ENCODE data around the gene WDFY3.

The WDFY3 gene

GRCh38 chr4:84905646-84906045 is 60.8 kb downstream of the WDFY3 start:
- no peak overlapping the region for H3K4me3 ChIP-seq (ENCODE audit: low read length)
- no peak for TF ChIP-seq ZNF274 (IDR thresholded peaks at IDR 0.05; ENCODE audit: low read depth, low read length)

- no peak for TF ChIP-seq ZNF274 (IDR thresholded peaks at IDR 0.05; ENCODE audit: low read depth, low read length)
- H3K4me3 ChIP-seq (ENCODE audit: low read length) = no peak overlapping the region
Observed at GRCh38 chr4:84901740-84902281, 64.7 kb downstream of the WDFY3 start.

DNA sequence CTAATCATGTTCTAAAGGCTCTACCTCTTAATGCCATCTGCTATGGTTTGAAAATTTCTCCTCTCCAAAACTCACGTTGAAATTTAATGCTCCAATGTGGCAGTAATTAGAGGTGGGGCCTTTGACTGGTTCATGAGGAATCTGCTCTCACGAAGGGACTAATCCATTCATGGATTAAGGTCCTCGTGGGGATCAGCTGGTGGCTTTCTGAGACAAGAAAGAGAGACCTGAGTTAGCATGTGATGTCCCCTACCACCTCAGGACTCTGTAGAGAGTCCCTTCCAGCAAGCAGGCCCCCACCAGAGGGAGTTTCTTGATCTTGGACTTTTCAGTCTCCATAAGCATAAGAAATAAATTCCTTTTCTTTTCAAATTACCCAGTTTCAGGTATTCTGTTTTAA is 65.3 kb downstream of the WDFY3 start:
- no peak for TF ChIP-seq ZNF274 (IDR thresholded peaks at IDR 0.05; ENCODE audit: low read depth, low read length)
- H3K4me3 ChIP-seq (ENCODE audit: low read length) = no peak overlapping the region

- TF ChIP-seq ZNF274 (IDR thresholded peaks at IDR 0.05; ENCODE audit: low read depth, low read length) = no peak
- no peak overlapping the region for H3K4me3 ChIP-seq (ENCODE audit: low read length)
Observed at GRCh38 chr4:84899616-84900015, 66.9 kb downstream of the WDFY3 start.

DNA sequence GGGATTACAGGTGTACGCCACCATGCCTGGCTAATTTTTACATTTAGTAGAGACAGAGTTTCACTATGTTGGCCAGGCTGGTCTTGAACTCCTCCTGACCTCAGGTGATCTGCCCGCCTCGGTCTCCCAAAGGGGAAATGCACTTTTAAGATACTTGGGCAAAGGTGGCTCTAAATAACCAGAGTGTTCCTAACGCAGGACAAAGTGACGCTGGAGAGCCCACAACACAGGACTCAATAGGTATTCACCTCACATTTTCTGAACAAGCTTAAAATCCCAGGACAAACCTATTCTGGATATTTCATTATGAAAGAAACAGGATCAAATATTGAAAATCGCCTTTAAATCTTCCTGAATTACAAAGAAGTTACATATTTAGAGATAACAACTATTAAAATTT is 69.0 kb downstream of the WDFY3 start:
- TF ChIP-seq ZNF274 (IDR thresholded peaks at IDR 0.05; ENCODE audit: low read depth, low read length) = no peak
- no peak overlapping the region for H3K4me3 ChIP-seq (ENCODE audit: low read length)

- TF ChIP-seq ZNF274 (IDR thresholded peaks at IDR 0.05; ENCODE audit: low read depth, low read length) = no peak
- no peak overlapping the region for H3K4me3 ChIP-seq (ENCODE audit: low read length)
Observed at GRCh38 chr4:84895283-84895682, 71.2 kb downstream of the WDFY3 start.

- TF ChIP-seq ZNF274 (IDR thresholded peaks at IDR 0.05; ENCODE audit: low read depth, low read length) = no peak
Observed at GRCh38 chr4:84894621-84895020, 71.9 kb downstream of the WDFY3 start.

GRCh38 chr4:84892950-84893349 is 73.5 kb downstream of the WDFY3 start:
- H3K4me3 ChIP-seq (ENCODE audit: low read length) = no peak overlapping the region
- TF ChIP-seq ZNF274 (IDR thresholded peaks at IDR 0.05; ENCODE audit: low read depth, low read length) = no peak

More at GRCh38 chr4:84894621-84895020, 71.9 kb downstream of the WDFY3 start:
- H3K4me3 ChIP-seq (ENCODE audit: low read length) = no peak overlapping the region

- H3K4me3 ChIP-seq (ENCODE audit: low read length) = no peak overlapping the region
- no peak for TF ChIP-seq ZNF274 (IDR thresholded peaks at IDR 0.05; ENCODE audit: low read depth, low read length)
Observed at GRCh38 chr4:84887824-84888223, 78.7 kb downstream of the WDFY3 start.

- TF ChIP-seq ZNF274 (IDR thresholded peaks at IDR 0.05; ENCODE audit: low read depth, low read length) = no peak
Observed at GRCh38 chr4:84879651-84880200, 86.8 kb downstream of the WDFY3 start.

DNA sequence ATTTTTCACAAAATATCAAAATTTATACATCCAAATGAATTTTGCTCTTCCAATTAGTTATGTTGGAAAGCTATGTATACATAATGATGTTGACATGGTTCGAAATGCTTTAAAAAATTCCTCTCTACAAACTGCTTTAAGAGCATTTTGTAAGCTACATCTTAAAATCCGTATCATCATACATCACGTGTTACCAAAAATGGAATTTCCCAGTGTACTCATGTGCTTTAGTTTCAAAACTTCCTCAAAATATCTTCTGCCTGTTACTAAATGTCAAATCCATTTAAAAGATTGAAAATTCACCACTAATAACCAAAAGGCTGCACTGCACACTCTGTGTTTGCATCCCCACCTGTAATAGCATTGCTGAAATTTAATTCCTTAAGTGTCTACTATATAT is 87.9 kb downstream of the WDFY3 start:
- H3K4me3 ChIP-seq (ENCODE audit: low read length) = no peak overlapping the region
- no peak for TF ChIP-seq ZNF274 (IDR thresholded peaks at IDR 0.05; ENCODE audit: low read depth, low read length)

More at GRCh38 chr4:84879651-84880200, 86.8 kb downstream of the WDFY3 start:
- no peak overlapping the region for H3K4me3 ChIP-seq (ENCODE audit: low read length)

GRCh38 chr4:84878090-84878489 is 88.4 kb downstream of the WDFY3 start:
- no peak overlapping the region for H3K4me3 ChIP-seq (ENCODE audit: low read length)
- no peak for TF ChIP-seq ZNF274 (IDR thresholded peaks at IDR 0.05; ENCODE audit: low read depth, low read length)

GRCh38 chr4:84877051-84877833 is 89.2 kb downstream of the WDFY3 start:
- H3K4me3 ChIP-seq (ENCODE audit: low read length) = no peak overlapping the region
- no peak for TF ChIP-seq ZNF274 (IDR thresholded peaks at IDR 0.05; ENCODE audit: low read depth, low read length)

DNA sequence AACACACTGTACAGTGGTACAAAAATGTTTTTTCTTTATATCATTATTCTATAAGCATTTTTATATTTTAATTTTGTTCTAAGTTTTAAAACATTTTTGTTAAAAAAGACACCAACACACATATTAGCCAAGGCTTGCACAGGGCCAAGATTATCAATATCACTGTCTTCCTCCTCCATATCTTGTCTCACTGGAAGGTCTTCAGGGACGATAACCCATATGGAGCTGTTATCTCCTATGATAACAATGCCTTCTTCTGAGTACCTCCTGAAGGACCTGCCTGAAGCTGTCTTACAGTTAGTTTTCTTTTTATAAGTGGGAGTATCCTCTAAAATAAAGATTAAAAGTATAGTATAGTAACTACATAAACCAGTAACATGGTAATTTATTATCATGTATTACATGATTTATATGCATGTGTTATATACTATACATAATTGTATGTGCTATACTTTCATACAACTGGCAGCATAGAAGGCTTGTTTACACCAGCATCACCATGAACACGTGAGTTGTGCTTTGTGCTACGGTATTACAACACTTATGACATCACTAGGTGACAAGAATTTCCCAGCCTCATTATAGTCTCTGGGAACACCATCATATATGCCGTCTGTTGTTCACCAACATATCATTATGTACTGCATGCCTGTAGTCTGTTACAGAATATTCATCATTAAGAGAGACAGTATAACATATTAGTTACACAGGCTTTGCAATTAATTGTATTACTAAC is 90.7 kb downstream of the WDFY3 start:
- H3K4me3 ChIP-seq (ENCODE audit: low read length) = no peak overlapping the region
- TF ChIP-seq ZNF274 (IDR thresholded peaks at IDR 0.05; ENCODE audit: low read depth, low read length) = no peak

DNA sequence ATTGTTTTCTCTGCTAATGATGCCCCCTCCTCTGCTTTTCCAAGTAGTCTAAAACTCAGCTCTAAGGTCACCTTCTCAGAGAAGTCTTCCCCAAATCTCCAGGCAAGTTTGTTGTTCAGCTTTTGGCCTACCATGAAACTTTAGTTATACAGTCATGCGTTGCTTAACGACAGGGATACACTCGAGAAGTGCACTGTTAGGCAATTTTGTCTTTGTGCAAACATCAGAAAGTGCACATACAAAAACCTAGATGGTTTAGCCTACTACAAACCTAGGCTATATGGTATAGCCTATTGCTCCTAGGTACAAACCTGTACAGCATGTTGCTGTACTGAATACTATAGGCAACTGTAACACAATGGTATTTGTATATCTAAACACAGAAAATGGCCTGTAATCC is 91.9 kb downstream of the WDFY3 start:
- no peak overlapping the region for H3K4me3 ChIP-seq (ENCODE audit: low read length)
- no peak for TF ChIP-seq ZNF274 (IDR thresholded peaks at IDR 0.05; ENCODE audit: low read depth, low read length)
